Measurements from ENCODE around the gene KCND2. TPM values are rescaled to one million over a fixed set of nuclear protein-coding genes. Genes with fewer than 3 reads are reported as not detected.

KCND2 gene
- total RNA-seq, 2 donors from 2014 or later, result 0.08 to 0.17 TPM

GRCh38 chr7:120398284-120399000, 125.5 kb downstream of the KCND2 start:
- H3K4me1 ChIP-seq, result no peaks in the 10 kb centered on the region
- H3K27ac ChIP-seq, result no peak overlapping the region
- DNase-seq, result no peak
- H3K27me3 ChIP-seq, result no peaks in the 10 kb centered on the region
- TF ChIP-seq, protein P1, sequence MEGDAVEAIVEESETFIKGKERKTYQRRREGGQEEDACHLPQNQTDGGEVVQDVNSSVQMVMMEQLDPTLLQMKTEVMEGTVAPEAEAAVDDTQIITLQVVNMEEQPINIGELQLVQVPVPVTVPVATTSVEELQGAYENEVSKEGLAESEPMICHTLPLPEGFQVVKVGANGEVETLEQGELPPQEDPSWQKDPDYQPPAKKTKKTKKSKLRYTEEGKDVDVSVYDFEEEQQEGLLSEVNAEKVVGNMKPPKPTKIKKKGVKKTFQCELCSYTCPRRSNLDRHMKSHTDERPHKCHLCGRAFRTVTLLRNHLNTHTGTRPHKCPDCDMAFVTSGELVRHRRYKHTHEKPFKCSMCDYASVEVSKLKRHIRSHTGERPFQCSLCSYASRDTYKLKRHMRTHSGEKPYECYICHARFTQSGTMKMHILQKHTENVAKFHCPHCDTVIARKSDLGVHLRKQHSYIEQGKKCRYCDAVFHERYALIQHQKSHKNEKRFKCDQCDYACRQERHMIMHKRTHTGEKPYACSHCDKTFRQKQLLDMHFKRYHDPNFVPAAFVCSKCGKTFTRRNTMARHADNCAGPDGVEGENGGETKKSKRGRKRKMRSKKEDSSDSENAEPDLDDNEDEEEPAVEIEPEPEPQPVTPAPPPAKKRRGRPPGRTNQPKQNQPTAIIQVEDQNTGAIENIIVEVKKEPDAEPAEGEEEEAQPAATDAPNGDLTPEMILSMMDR (IDR thresholded peaks at IDR 0.05), result no peak
- H3K9me3 ChIP-seq, result no peaks in the 10 kb centered on the region
- no peak overlapping the region for H3K4me3 ChIP-seq
- intact Hi-C loops (cut with DNase I), result no loop called here
- H3K9ac ChIP-seq (ENCODE audit: low read depth in 2 of 2, low read length in 2 of 2), result no peak overlapping the region
- H3K36me3 ChIP-seq, result no peaks in the 10 kb centered on the region

- no peaks in the 10 kb centered on the region for H3K4me1 ChIP-seq
- no peak overlapping the region for H3K9ac ChIP-seq (ENCODE audit: low read depth in 2 of 2, low read length in 2 of 2)
- H3K27me3 ChIP-seq, result no peaks in the 10 kb centered on the region
- intact Hi-C loops (cut with DNase I), result no loop called here
- no peaks in the 10 kb centered on the region for H3K9me3 ChIP-seq
- DNase-seq, result no peak
- H3K4me3 ChIP-seq, result no peak overlapping the region
- no peak overlapping the region for H3K27ac ChIP-seq
- TF ChIP-seq, protein P1 (IDR thresholded peaks at IDR 0.05), result no peak
- no peaks in the 10 kb centered on the region for H3K36me3 ChIP-seq
These were observed 128.0 kb downstream of the KCND2 start for GRCh38 chr7:120400806-120401455.

DNA sequence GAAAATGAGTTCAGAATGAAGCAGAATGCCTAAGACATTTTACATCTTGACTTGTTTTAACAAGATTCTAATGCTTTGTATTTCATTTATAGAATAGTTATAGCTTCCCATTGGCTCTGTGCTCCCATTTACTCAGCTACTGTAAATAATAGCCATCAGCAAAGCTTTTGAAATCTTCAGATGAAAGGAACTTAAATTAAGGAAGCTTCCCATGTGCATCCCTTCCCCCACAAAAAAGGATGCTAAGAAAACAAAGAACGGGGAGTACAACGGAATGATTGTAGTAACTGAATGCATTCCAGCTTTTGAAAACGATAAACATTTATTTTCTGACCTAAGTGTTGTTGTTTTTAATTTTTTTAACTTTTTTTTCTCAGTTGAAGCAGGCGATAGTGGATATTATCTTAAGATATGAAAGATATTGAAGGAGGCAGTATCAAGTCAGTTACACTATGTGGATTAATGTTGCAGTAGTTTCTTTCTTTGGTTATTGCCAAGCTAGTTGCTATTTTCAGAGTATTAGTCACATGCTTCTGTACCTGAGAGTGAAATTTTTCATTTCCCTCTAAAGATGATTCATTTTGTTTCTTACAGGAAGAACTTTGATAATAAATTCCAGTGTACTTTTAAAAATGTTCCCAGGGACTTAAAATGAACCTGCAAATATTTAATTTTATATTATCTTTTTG, 129.2 kb downstream of the KCND2 start:
- Histone ChIP-seq H3K4me3 (no peak overlapping the region), H3K27ac (no peak overlapping the region), H3K27me3 (no peaks in the 10 kb centered on the region), H3K36me3 (no peaks in the 10 kb centered on the region), H3K4me1 (no peaks in the 10 kb centered on the region), H3K9me3 (no peaks in the 10 kb centered on the region), H3K9ac (ENCODE audit: low read depth in 2 of 2, low read length in 2 of 2) (no peak overlapping the region)
- TF ChIP-seq, protein P1 (IDR thresholded peaks at IDR 0.05), result no peak
- no peak for DNase-seq
- intact Hi-C loops (cut with DNase I), result no loop called here

DNA sequence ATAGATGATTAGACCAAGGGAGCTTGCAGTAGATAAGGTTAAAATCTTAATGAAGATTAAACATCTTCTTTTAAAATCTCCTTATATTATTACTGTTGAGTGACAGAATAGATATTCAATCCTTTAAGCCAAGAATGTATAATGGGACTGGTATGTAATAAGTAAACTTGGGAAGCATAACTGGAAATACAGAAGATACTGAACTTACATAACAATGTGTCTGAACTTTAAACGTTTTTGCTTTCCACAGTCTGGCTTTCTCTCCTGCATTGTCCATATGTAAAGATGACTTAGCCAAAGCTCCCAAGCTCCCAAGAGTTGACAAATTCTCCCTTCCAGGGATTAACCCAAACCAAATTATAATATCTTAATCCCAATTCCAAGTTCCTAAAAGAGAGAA, 129.8 kb downstream of the KCND2 start:
- H3K4me1 ChIP-seq, result no peaks in the 10 kb centered on the region
- TF ChIP-seq, protein P1 (IDR thresholded peaks at IDR 0.05), result no peak
- no peak overlapping the region for H3K9ac ChIP-seq (ENCODE audit: low read depth in 2 of 2, low read length in 2 of 2)
- DNase-seq, result no peak
- no peak overlapping the region for H3K27ac ChIP-seq
- no peaks in the 10 kb centered on the region for H3K27me3 ChIP-seq
- H3K4me3 ChIP-seq, result no peak overlapping the region
- no peaks in the 10 kb centered on the region for H3K36me3 ChIP-seq
- H3K9me3 ChIP-seq, result no peaks in the 10 kb centered on the region
- intact Hi-C loops (cut with DNase I), result no loop called here

DNA sequence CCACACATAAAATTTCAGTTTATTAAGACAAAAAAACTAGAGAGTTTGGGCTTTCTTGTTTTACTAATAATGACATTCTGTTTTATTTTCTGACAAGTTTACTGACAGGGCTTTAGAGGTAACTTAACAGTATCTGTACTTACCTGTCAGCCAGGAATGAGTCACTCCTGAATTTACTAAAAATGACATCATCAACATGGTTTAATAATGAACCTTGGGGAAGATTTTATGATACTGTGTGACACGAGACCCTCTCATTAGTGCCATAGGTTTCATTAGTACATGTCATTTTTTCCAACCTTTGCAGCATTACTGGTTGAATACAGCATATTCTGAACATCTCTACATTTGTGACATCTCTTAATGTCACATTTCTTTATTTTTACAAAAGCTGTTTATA, 131.1 kb downstream of the KCND2 start:
- no peak overlapping the region for H3K9ac ChIP-seq (ENCODE audit: low read depth in 2 of 2, low read length in 2 of 2)
- no peaks in the 10 kb centered on the region for H3K4me1 ChIP-seq
- no peak for DNase-seq
- H3K27ac ChIP-seq, result no peak overlapping the region
- TF ChIP-seq, protein P1 (IDR thresholded peaks at IDR 0.05), result no peak
- no peaks in the 10 kb centered on the region for H3K36me3 ChIP-seq
- no peaks in the 10 kb centered on the region for H3K27me3 ChIP-seq
- intact Hi-C loops (cut with DNase I), result no loop called here
- H3K4me3 ChIP-seq, result no peak overlapping the region
- no peaks in the 10 kb centered on the region for H3K9me3 ChIP-seq
